MM.1S (cell line): Measurements from ENCODE around the gene FIS1.

ENCODE experiments used
- DNase-seq: peaks from one replicate; pipeline ENCODE4 v3.0.0-alpha.2; 2015
- H2AFZ ChIP-seq: fragments of 300-600 bp; sonication (generic); 2 replicates; pipeline ENCODE4 v1.6.0; 2016; ENCODE audit warnings: antibody characterized with exemption, low read length
- H3F3A ChIP-seq: fragments of 300-600 bp; sonication (generic); 2 replicates; pipeline ENCODE4 v1.6.1; 2016; ENCODE audit warnings: mild to moderate bottlenecking, antibody characterized with exemption, low read length, moderate library complexity, mixed read lengths; ENCODE audit not compliant: insufficient read depth
- H3K27ac ChIP-seq: fragments of 300-600 bp; sonication (generic); 2 replicates; pipeline ENCODE4 v1.5.1; 2016; ENCODE audit warnings: mild to moderate bottlenecking, low read length
- H3K27me3 ChIP-seq: fragments of 300-600 bp; sonication (generic); replicated peaks from 2 replicates; pipeline ENCODE4 v1.6.0; 2016; ENCODE audit warnings: low read length; ENCODE audit not compliant: insufficient read depth
- H3K36me3 ChIP-seq: fragments of 300-600 bp; sonication (generic); replicated peaks from 2 replicates; pipeline ENCODE4 v1.6.1; 2016; ENCODE audit warnings: mild to moderate bottlenecking, low read length, mixed read lengths; ENCODE audit not compliant: insufficient read depth
- H3K4me1 ChIP-seq: fragments of 300-600 bp; sonication (generic); 2 replicates; pipeline ENCODE4 v1.6.1; 2016; ENCODE audit warnings: low read length, mixed read lengths
- H3K4me2 ChIP-seq: fragments of 300-600 bp; sonication (generic); 2 replicates; pipeline ENCODE4 v1.6.0; 2016; ENCODE audit warnings: low read depth, low read length
- H3K4me3 ChIP-seq: fragments of 300-600 bp; sonication (generic); 2 replicates; pipeline ENCODE4 v1.5.1; 2016; ENCODE audit warnings: low read length, mixed read lengths
- H3K79me2 ChIP-seq: fragments of 300-600 bp; sonication (generic); 2 replicates; pipeline ENCODE4 v1.6.1; 2016; ENCODE audit warnings: mixed run types, low read length, mixed read lengths
- H3K9ac ChIP-seq: fragments of 300-600 bp; sonication (generic); 2 replicates; pipeline ENCODE4 v1.6.1; 2016; ENCODE audit warnings: low read length, mixed read lengths
- H3K9me2 ChIP-seq: fragments of 300-600 bp; sonication (generic); replicated peaks from 2 replicates; pipeline ENCODE4 v1.6.1; 2016; ENCODE audit warnings: mild to moderate bottlenecking, low read length, mixed read lengths; ENCODE audit not compliant: insufficient read depth
- H3K9me3 ChIP-seq: fragments of 300-600 bp; sonication (generic); replicated peaks from 2 replicates; pipeline ENCODE4 v1.6.1; 2016; ENCODE audit warnings: mild to moderate bottlenecking, low read length, mixed read lengths; ENCODE audit not compliant: insufficient read depth
- H4K20me1 ChIP-seq: fragments of 300-600 bp; sonication (generic); 2 replicates; pipeline ENCODE4 v1.6.1; 2016; ENCODE audit warnings: mild to moderate bottlenecking, low read length, moderate library complexity, mixed read lengths; ENCODE audit not compliant: insufficient read depth
- EZH2 ChIP-seq: fragments of 300-600 bp; sonication (generic); optimal IDR thresholded peaks from 2 replicates; pipeline ENCODE3; 2017; ENCODE audit warnings: low read depth, mild to moderate bottlenecking, antibody characterized with exemption, low read length, mixed read lengths
- EZH2phosphoT487 ChIP-seq: fragments of 300-600 bp; sonication (generic); IDR thresholded peaks from 2 replicates; pipeline ENCODE4 v1.6.1; 2018; ENCODE audit warnings: antibody characterized with exemption, low read length
- TF ChIP-seq, protein P1 (sequence below): fragments of 300-600 bp; sonication (generic); IDR thresholded peaks from 2 replicates; pipeline ENCODE4 v1.5.1; 2016; ENCODE audit warnings: antibody characterized with exemption, low read length, mixed read lengths

The FIS1 gene

DNA sequence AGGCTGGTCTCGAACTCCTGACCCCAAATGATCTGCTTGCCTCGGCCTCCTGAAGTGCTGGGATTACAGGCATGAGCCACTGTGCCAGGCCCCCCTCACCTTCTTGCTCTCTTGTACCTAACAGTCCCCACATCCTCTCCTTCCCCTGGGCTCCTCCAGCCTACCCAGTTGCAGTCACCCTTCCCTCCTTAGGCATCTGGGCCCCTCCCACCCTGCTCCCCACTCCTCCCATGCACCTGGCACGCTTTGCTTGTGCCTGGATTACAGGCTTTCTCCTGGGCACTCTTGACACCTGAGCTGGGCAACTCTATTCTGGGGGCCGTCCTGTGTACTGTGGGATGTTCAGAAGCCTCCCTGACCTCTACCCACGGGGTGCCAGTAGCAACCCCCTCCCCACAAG lies 10.2 kb downstream of the FIS1 start:
- H3K9me2 ChIP-seq = no peaks in the 10 kb centered on the region
- H3K9ac ChIP-seq = no peak overlapping the region
- H3K27ac ChIP-seq = no peak overlapping the region
- no peaks in the 10 kb centered on the region for H3K9me3 ChIP-seq
- H3K4me2 ChIP-seq = no peak overlapping the region
- no peaks in the 10 kb centered on the region for H3F3A ChIP-seq
- no peak overlapping the region for H2AFZ ChIP-seq
- H4K20me1 ChIP-seq = no peaks in the 10 kb centered on the region
- TF ChIP-seq, protein P1, sequence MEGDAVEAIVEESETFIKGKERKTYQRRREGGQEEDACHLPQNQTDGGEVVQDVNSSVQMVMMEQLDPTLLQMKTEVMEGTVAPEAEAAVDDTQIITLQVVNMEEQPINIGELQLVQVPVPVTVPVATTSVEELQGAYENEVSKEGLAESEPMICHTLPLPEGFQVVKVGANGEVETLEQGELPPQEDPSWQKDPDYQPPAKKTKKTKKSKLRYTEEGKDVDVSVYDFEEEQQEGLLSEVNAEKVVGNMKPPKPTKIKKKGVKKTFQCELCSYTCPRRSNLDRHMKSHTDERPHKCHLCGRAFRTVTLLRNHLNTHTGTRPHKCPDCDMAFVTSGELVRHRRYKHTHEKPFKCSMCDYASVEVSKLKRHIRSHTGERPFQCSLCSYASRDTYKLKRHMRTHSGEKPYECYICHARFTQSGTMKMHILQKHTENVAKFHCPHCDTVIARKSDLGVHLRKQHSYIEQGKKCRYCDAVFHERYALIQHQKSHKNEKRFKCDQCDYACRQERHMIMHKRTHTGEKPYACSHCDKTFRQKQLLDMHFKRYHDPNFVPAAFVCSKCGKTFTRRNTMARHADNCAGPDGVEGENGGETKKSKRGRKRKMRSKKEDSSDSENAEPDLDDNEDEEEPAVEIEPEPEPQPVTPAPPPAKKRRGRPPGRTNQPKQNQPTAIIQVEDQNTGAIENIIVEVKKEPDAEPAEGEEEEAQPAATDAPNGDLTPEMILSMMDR = no peak
- no peak for TF ChIP-seq EZH2
- TF ChIP-seq EZH2phosphoT487 = no peak
- H3K36me3 ChIP-seq = no peaks in the 10 kb centered on the region
- no peaks in the 10 kb centered on the region for H3K27me3 ChIP-seq
- no peak for DNase-seq
- H3K4me3 ChIP-seq = no peak overlapping the region
- H3K79me2 ChIP-seq = no peaks in the 10 kb centered on the region
- H3K4me1 ChIP-seq = no peaks in the 10 kb centered on the region

DNA sequence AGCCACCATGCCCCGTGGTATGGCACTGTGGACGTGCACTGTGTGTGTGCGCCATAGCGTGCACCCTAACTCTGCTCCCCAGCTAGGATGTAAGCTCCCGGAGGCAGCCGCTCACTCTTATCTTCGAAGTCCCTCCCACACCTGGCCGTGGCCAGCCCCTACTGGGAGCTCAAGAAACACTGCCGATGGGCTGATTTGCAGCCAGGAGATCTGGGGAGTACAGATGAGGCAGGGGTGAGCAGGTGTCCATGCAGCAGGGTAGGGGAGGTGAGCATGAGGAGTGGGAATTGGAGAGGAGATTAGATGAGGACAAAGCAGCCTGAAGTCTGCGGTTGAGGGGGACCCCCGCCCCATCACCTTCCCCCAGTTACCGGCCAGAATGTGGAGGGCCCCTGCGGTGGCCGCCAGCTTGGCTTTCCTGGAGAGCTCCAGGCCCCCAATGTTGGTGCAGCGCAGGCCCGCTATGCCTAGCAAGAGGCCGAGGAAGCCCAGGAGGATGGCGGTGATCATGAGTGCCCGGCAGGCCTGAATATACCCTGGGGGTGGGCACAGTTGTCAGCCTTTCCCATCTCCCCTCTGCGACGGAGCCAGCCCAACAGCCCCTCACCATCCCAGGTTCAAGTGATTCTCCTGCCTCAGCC lies 10.9 kb downstream of the FIS1 start:
- Histone ChIP-seq H3K4me2 (no peak overlapping the region), H3K9me2 (no peaks in the 10 kb centered on the region), H3K4me1 (no peaks in the 10 kb centered on the region), H3K79me2 (no peaks in the 10 kb centered on the region), H3K9ac (no peak overlapping the region), H3F3A (no peaks in the 10 kb centered on the region), H3K9me3 (no peaks in the 10 kb centered on the region), H2AFZ (no peak overlapping the region), H3K4me3 (no peak overlapping the region), H3K27me3 (no peaks in the 10 kb centered on the region), H3K36me3 (no peaks in the 10 kb centered on the region), H3K27ac (no peak overlapping the region), H4K20me1 (no peaks in the 10 kb centered on the region)
- no peak for DNase-seq
- TF ChIP-seq EZH2 (no peak), EZH2phosphoT487 (no peak)
- TF ChIP-seq, protein P1 = no peak

DNA sequence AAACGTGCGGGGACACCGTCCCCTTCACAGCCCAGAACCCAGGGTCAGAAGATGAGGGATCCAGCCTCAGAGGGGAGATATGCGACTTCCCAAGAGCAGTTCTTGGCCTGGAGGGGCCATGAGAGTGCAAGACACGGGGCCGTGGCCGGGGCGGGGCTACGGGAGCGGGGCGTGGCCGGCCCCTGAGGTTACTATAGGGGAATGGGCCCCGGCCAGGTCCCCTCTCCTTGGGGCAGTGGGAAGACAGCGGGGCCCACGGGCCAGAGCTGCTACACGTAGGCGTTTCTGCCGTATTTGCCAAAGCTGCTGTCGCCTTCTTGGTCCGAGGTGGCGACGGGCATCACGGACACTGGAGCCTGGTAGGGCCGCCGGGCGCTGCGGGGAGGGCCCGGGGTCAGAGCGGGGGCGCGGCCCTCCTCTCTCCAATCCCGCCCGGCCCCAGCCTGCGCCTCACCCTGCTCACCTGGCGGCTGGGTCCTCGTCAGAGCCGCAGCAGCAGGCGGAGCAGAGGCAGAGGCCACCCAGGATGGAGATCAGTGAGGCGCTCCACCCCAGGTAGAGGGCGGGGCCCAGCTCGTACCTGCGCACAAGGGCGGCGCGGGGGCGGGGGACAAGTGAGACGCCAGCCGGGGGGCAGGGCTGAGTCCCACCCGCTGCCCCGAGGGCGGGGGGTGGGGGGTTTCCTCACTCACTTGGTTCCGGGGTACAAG lies 12.6 kb downstream of the FIS1 start:
- Histone ChIP-seq H3K4me1 (no peaks in the 10 kb centered on the region), H3K9me3 (no peaks in the 10 kb centered on the region), H3K27me3 (no peaks in the 10 kb centered on the region), H3K79me2 (no peaks in the 10 kb centered on the region), H2AFZ (no peak overlapping the region), H3K4me3 (no peak overlapping the region), H3K4me2 (no peak overlapping the region), H3F3A (no peaks in the 10 kb centered on the region), H4K20me1 (no peaks in the 10 kb centered on the region), H3K9me2 (no peaks in the 10 kb centered on the region), H3K9ac (no peak overlapping the region), H3K36me3 (no peaks in the 10 kb centered on the region), H3K27ac (no peak overlapping the region)
- no peak for DNase-seq
- TF ChIP-seq EZH2phosphoT487 = no peak
- TF ChIP-seq, protein P1 = no peak
